ENCODE data around the gene HMGB3.

- TF ChIP-seq POLR2AphosphoS5 (IDR thresholded peaks at IDR 0.05; ENCODE audit: low read depth, low read length) (no peak), TAF1 (IDR thresholded peaks at IDR 0.05; ENCODE audit: borderline replicate concordance, insufficient read depth, low read length) (no peak), REST (IDR thresholded peaks at IDR 0.05; ENCODE audit: insufficient read depth in 1 of 2, low read depth in 2 of 2, low read length in 2 of 2) (no peak)
Observed at GRCh38 chrX:150983521-150984168, 510 bp downstream of the HMGB3 start.
